Nephron (organoid): ENCODE data around the gene PRUNE2.

Experiments used
- H3K27ac Mint-ChIP-seq, 3 experiments: 2 replicates each; pipeline ENCODE4 v1.8.0; 2020; ENCODE audit warnings: mixed read lengths in 3 of 3, mild to moderate bottlenecking in 2 of 3, moderate library complexity in 1 of 3
- H3K27me3 Mint-ChIP-seq: 2 replicates; pipeline ENCODE4 v1.8.0; 2021; ENCODE audit warnings: low read depth, mild to moderate bottlenecking, moderate library complexity, mixed read lengths
- H3K36me3 Mint-ChIP-seq: 2 replicates; pipeline ENCODE4 v1.8.0; 2020; ENCODE audit warnings: low read depth, mixed read lengths
- H3K4me1 Mint-ChIP-seq: 2 replicates; pipeline ENCODE4 v1.8.0; 2020; ENCODE audit warnings: mixed read lengths
- H3K4me3 Mint-ChIP-seq, 3 experiments: 2 replicates each; pipeline ENCODE4 v1.8.0; 2020; ENCODE audit warnings: mild to moderate bottlenecking in 3 of 3, mixed read lengths in 3 of 3, moderate library complexity in 2 of 3
- H3K9me3 Mint-ChIP-seq: 2 replicates; pipeline ENCODE4 v1.8.0; 2020; ENCODE audit warnings: mixed read lengths
- CTCF ChIP-seq, 3 experiments: fragments of 200-600 bp; sonication (generic); IDR thresholded peaks; one replicate each; pipeline ENCODE4 v1.5.0; 2021; ENCODE audit warnings: antibody characterized with exemption in 3 of 3; ENCODE audit not compliant: unreplicated experiment in 3 of 3

Gene PRUNE2

DNA sequence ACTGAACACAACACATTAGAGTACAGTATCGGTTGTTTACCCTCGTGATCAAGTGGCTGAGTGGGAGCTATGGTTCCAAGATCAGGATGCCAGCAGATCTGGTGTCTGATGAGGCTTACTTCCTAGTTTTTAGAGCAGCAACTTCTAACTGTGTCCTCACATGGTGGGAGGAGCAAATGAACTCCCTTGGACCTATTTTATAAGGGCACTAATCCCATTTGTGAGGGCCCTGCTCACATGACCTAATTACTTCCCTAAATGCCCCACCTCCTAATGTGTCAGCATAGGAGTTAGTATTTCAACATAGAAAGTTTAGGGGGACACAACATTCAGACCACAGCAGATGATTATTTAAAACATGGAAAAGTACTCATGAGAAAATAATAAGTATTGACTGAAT is 335.1 kb downstream of the PRUNE2 start:
- H3K9me3 Mint-ChIP-seq: peaks cover 10% of the 10 kb centered on the region
- H3K27ac Mint-ChIP-seq: no peak overlapping the region
- H3K36me3 Mint-ChIP-seq: no peaks in the 10 kb centered on the region
- no peaks in the 10 kb centered on the region for H3K4me1 Mint-ChIP-seq
- TF ChIP-seq CTCF (IDR thresholded peaks at IDR 0.05; ENCODE audit: unreplicated experiment in 3 of 3): no peak
- peaks cover 4% of the 10 kb centered on the region for H3K27me3 Mint-ChIP-seq
- no peak overlapping the region for H3K4me3 Mint-ChIP-seq

DNA sequence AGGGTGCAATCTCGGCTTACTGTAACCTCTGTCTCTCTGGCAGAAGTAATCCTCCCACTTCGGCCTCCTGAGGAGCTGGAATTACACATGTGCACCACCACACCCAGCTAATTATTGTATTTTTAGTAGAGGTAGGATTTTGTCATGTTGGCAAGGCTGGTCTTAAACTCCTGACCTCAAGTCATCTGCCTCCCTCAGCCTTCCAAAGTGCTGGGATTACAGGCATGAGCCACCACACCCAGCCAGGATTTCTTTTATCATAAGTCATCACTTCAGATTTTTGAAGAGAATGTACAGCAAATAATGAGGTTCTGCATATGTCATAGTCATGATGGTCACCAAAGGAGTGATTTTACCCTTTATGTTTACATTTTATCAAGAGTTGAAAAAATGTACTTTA is 338.8 kb downstream of the PRUNE2 start:
- Mint-ChIP-seq H3K27ac (no peak overlapping the region), H3K27me3 (no peaks in the 10 kb centered on the region), H3K9me3 (peaks cover 10% of the 10 kb centered on the region), H3K36me3 (no peaks in the 10 kb centered on the region), H3K4me1 (no peaks in the 10 kb centered on the region), H3K4me3 (no peak overlapping the region)
- no peak for TF ChIP-seq CTCF (IDR thresholded peaks at IDR 0.05; ENCODE audit: unreplicated experiment in 3 of 3)

GRCh38 chr9:76564297-76564696 is 341.6 kb downstream of the PRUNE2 start:
- no peak for TF ChIP-seq CTCF (IDR thresholded peaks at IDR 0.05; ENCODE audit: unreplicated experiment in 3 of 3)
- Mint-ChIP-seq H3K4me3 (no peak overlapping the region), H3K27me3 (no peaks in the 10 kb centered on the region), H3K9me3 (no peaks in the 10 kb centered on the region), H3K36me3 (no peaks in the 10 kb centered on the region), H3K4me1 (no peaks in the 10 kb centered on the region), H3K27ac (no peak overlapping the region)

- no peak overlapping the region for H3K27ac Mint-ChIP-seq
- H3K9me3 Mint-ChIP-seq: no peaks in the 10 kb centered on the region
- no peak for TF ChIP-seq CTCF (IDR thresholded peaks at IDR 0.05; ENCODE audit: unreplicated experiment in 3 of 3)
- no peaks in the 10 kb centered on the region for H3K36me3 Mint-ChIP-seq
- H3K4me1 Mint-ChIP-seq: no peaks in the 10 kb centered on the region
- no peak overlapping the region for H3K4me3 Mint-ChIP-seq
- H3K27me3 Mint-ChIP-seq: no peaks in the 10 kb centered on the region
Measured at GRCh38 chr9:76562511-76562911, 343.4 kb downstream of the PRUNE2 start.

GRCh38 chr9:76561900-76562299 is 344.0 kb downstream of the PRUNE2 start:
- Mint-ChIP-seq H3K36me3 (no peaks in the 10 kb centered on the region), H3K4me1 (no peaks in the 10 kb centered on the region), H3K27me3 (no peaks in the 10 kb centered on the region), H3K27ac (no peak overlapping the region), H3K9me3 (no peaks in the 10 kb centered on the region), H3K4me3 (no peak overlapping the region)
- no peak for TF ChIP-seq CTCF (IDR thresholded peaks at IDR 0.05; ENCODE audit: unreplicated experiment in 3 of 3)
